ENCODE data around the gene ETV1.

GRCh38 chr7:13908667-13909397 is 80.6 kb downstream of the ETV1 start:
- TF ChIP-seq CTCF (IDR thresholded peaks at IDR 0.05 in 2 of 3, conservative IDR thresholded peaks at IDR 0.05 in 1 of 3; ENCODE audit: insufficient read depth in 2 of 3, low read depth in 1 of 3, low read length in 3 of 3) = no peak
- no peak for TF ChIP-seq FOXK2 (conservative IDR thresholded peaks at IDR 0.05 in 1 of 2, IDR thresholded peaks at IDR 0.05 in 1 of 2; ENCODE audit: low read depth in 2 of 2)
- TF ChIP-seq POLR2B (IDR thresholded peaks at IDR 0.05; ENCODE audit: low read depth, partially characterized antibody) = no peak
- TF ChIP-seq SMARCE1 (IDR thresholded peaks at IDR 0.05) = no peak
- TF ChIP-seq RCOR1 (IDR thresholded peaks at IDR 0.05; ENCODE audit: borderline replicate concordance in 1 of 2, low read depth in 2 of 2, low read length in 2 of 2) = no peak
- no peak for TF ChIP-seq MYC (IDR thresholded peaks at IDR 0.05; ENCODE audit: low read depth, low read length)
- no peak for TF ChIP-seq MYC (CRISPR knock-in tag; IDR thresholded peaks at IDR 0.05; ENCODE audit: borderline replicate concordance, low read depth)
